Fibroblast of the aortic adventitia (primary cell): ENCODE data around the gene SLC7A8. TPM values are rescaled to one million over a fixed set of nuclear protein-coding genes. Genes with fewer than 3 reads are reported as not detected.

ENCODE experiments used
- DNase-seq: peaks from one replicate; pipeline ENCODE4 v3.0.0-alpha.2; 2010; ENCODE audit warnings: low read depth
- H3K4me3 ChIP-seq: 2 replicates; pipeline ENCODE4 v1.5.1; 2011; ENCODE audit warnings: low read depth, mild to moderate bottlenecking, control low read depth, low read length, moderate library complexity
- total RNA-seq: library from RNA; depleted of rRNA; stranded (reverse); fragments of >200 nt; gene quantifications from 2 replicates; pipeline ENCODE4 v1.2.3, GENCODE V29; 2012; ENCODE audit warnings: low replicate concordance
- TF ChIP-seq, protein P1 (sequence below): IDR thresholded peaks from 2 replicates; pipeline ENCODE4 v1.5.1; 2011; ENCODE audit warnings: mild to moderate bottlenecking, low read length, control low read depth, inconsistent platforms; ENCODE audit not compliant: insufficient read depth

The SLC7A8 gene
- total RNA-seq, 1 donor, result 11.7 TPM

- no peak overlapping the region for H3K4me3 ChIP-seq
- no peak for DNase-seq
- TF ChIP-seq, protein P1, sequence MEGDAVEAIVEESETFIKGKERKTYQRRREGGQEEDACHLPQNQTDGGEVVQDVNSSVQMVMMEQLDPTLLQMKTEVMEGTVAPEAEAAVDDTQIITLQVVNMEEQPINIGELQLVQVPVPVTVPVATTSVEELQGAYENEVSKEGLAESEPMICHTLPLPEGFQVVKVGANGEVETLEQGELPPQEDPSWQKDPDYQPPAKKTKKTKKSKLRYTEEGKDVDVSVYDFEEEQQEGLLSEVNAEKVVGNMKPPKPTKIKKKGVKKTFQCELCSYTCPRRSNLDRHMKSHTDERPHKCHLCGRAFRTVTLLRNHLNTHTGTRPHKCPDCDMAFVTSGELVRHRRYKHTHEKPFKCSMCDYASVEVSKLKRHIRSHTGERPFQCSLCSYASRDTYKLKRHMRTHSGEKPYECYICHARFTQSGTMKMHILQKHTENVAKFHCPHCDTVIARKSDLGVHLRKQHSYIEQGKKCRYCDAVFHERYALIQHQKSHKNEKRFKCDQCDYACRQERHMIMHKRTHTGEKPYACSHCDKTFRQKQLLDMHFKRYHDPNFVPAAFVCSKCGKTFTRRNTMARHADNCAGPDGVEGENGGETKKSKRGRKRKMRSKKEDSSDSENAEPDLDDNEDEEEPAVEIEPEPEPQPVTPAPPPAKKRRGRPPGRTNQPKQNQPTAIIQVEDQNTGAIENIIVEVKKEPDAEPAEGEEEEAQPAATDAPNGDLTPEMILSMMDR, result no peak
These were observed 91.9 kb downstream of the SLC7A8 start for GRCh38 chr14:23091294-23092225.

GRCh38 chr14:23090254-23090636 lies 93.2 kb downstream of the SLC7A8 start:
- no peak overlapping the region for H3K4me3 ChIP-seq
- TF ChIP-seq, protein P1, result no peak
- no peak for DNase-seq

DNA sequence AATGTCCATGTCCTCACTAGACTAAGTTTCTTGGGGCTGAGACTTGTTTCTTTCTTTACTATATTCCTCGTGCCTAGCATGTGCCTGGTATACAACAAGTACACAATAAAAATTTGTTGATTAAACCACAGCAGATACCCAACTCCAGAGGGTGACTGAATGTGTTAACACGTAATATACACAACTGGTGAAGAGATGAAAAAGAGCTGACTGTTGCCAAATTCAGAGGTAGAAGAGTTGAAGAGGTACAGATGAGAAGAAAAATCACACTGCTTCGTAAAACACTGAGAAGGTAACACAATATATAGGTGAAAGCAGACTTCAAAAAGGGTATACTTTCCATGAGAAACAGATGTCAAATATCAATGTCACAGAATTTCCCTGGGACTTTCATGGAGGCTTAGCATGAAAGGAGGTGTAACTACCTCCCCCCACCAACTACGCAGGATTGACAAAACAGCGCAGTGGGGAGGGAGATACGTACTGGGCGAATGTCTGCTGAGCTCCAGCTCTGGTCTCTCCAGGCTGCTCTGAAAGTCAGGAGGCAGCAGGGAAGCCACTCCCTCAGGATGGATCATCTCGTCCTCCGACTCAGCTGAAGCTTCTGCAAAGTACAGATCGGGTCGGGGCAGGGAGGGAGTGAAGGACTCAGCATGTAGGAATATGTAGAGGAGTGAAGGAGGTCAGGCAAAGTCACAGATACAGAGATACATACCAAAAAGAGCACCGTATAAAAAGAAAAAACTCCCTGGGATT lies 93.8 kb downstream of the SLC7A8 start:
- TF ChIP-seq, protein P1, result no peak
- DNase-seq, result no peak

DNA sequence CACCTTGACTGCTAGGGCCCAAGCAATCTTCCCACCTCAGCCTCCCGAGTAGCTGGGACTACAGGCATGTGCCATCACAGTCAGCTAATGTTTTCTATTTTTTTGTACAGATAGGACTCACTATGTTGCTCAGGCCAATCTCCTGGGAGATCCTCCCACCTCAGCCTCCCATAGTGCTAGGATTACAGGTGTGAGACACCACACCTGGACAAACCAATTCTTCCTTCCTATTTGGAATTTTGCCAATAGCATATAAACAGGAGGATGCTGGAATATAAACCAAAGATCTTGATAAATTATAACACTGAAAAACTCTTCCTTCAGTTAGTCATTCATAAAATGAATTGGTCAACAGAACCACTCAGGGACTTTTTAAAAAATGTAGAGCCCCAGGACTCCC lies 96.9 kb downstream of the SLC7A8 start:
- no peak overlapping the region for H3K4me3 ChIP-seq
- TF ChIP-seq, protein P1, result no peak
- DNase-seq, result no peak

More for the DNA sequence above, 93.8 kb downstream of the SLC7A8 start:
- H3K4me3 ChIP-seq, result no peak overlapping the region

DNA sequence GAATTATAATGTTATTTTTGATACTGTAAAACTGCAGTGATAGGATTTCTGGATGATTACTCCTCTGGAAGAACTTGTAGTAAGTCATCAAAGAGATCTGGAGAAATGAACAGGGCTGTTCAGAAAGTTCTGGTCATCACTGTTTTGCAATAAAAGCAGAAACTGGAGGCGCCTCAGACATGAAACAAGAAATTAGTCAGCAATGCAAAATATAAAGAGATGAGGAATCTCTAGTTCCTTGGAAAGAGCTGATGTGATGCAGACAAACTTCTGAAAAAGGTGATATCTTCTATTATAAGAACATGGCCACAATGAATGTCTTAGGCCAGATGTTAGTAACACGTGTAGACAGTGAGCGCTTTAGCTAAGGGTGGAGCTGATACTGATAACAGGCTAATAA lies 98.0 kb downstream of the SLC7A8 start:
- DNase-seq, result no peak
- TF ChIP-seq, protein P1, result no peak

DNA sequence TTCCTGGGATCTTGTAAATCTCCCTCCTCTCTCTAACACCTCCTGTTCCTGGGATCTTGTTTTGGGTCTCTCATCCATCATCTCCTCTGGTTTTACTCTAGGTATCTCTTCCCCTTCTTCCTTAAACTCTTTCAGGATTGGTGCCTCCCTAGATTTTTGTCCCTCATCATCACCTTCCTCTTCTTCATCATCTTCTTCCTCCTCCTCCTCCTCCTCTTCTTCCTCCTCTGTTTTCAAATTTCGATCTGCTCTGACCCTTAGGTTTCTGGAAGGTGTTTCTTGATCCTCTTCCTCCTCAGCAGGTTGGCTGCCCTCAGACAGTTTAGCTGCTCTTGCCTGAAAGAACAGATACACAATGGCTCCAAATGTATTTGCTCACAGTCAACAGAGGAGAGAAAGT lies 103.0 kb downstream of the SLC7A8 start:
- TF ChIP-seq, protein P1, result no peak
- DNase-seq, result no peak
- H3K4me3 ChIP-seq, result no peak overlapping the region

More for the DNA sequence above, 98.0 kb downstream of the SLC7A8 start:
- no peak overlapping the region for H3K4me3 ChIP-seq
